HG03280 (cell line): ENCODE results near the gene CDYL2.

ENCODE experiments used
- ATAC-seq: cut with Tn5 transposase; IDR thresholded peaks from one replicate; pipeline ENCODE4 v1.9.1; 2021; ENCODE audit warnings: mild to moderate bottlenecking, moderate library complexity; ENCODE audit not compliant: unreplicated experiment

CDYL2 gene

DNA sequence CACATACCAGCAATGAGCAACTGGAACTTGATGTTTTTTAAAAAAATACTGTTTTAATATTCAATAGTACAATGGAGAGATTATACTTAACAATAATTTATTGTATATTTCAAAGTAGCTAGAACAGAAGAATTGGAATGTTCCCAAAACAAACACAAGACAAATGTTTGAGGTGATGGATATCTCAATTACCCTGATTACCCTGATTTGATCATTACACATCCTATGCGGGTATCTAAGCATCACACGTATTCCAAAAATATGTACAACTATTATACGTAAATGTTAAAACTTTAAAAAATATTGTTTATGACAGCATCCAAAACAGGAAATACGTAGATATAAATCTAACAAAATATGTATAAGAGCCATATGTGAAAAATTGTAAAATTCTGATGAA, 166.8 kb downstream of the CDYL2 start:
- no peak for ATAC-seq

DNA sequence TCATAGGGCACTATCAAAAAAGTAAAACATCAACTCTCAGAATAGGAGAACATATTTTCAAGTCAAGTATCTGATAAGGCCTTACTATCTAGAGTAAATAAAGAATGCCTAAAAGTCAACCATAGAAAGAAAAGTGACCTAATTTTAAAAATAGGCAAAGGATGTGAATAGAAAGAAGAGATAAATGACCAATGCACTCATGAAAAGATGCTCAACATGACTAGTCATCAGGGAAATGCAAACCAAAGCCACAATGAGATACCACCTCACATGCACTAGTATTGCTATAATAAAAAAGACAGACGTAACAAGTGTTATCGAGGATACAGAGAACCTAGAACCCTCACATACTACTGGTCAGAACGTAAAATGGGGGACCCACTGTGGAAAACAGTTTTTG, 172.8 kb downstream of the CDYL2 start:
- ATAC-seq: no peak

DNA sequence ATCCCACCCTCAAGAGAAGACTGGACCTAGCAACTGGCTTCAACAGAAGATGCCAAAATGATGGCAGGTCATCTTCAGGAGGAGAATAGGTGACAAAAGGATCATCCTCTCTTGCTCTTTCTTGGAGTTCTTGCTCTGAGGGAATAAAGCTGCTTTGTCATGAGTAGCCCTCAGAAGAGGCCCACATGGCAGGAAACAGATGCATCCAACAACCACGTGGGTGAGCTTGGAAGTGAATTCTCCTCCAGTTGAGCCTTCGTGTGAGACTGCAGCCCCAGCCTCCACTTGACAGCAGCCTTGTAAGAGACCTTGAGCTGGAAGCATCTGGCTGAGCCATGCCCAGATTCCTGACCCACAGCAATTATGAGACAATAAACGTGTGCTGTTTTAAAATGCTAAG, 176.1 kb downstream of the CDYL2 start:
- no peak for ATAC-seq

DNA sequence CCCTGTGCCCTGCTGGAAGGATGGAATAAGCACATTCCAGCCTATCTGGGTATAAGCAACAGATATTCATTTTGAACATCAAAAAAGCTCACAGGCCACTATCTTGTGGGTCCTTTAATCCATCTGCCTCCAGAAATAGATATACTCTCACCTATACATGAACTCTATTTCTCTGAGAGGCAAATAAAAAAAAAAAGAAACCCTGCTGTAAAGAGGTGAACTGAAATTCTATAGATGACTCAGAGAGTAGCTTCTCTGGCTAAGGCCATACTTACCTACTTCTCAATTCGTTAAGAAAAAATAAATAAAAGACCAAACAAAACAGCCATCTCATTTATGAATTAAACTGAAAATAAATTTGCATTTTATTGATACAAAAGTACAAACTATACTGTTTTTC, 177.3 kb downstream of the CDYL2 start:
- ATAC-seq: no peak

DNA sequence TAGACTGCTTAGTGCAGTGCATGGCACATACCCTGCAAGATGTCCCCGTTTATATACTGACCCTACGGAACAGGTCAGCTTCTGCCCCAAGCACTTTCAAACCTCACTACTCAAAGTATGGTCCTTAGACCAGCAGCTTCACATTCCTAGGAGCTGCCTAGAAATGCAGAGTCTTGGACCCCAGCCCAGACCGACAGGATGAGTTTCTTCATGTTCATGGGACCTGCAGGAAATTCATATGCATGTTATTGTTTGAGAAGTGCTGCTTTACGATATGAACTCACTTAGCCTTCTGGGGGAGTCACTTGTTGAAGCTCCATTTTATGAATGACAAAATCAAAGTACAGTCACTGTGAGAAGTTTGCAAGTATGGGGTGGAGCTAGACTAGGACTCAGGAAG, 181.0 kb downstream of the CDYL2 start:
- ATAC-seq: no peak

DNA sequence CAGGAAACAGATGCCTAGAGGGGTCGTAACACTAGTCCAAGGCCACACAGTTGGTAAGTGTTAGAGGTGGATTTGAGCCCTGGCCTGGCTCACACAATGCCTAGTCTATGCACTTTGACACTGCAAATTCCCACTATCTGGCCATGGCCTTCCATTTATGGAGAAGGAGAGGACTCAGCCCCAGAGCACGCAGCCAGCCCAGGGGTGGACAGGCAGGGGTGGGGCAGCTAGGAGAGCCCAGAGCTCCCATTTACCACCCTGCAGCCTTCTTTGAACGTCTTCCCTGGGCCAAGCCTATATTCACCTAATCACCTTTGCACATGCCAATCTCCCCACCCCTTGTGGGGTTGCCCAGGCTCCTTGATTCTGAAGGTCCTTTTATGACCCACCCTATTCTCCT, 182.4 kb downstream of the CDYL2 start:
- ATAC-seq: no peak

DNA sequence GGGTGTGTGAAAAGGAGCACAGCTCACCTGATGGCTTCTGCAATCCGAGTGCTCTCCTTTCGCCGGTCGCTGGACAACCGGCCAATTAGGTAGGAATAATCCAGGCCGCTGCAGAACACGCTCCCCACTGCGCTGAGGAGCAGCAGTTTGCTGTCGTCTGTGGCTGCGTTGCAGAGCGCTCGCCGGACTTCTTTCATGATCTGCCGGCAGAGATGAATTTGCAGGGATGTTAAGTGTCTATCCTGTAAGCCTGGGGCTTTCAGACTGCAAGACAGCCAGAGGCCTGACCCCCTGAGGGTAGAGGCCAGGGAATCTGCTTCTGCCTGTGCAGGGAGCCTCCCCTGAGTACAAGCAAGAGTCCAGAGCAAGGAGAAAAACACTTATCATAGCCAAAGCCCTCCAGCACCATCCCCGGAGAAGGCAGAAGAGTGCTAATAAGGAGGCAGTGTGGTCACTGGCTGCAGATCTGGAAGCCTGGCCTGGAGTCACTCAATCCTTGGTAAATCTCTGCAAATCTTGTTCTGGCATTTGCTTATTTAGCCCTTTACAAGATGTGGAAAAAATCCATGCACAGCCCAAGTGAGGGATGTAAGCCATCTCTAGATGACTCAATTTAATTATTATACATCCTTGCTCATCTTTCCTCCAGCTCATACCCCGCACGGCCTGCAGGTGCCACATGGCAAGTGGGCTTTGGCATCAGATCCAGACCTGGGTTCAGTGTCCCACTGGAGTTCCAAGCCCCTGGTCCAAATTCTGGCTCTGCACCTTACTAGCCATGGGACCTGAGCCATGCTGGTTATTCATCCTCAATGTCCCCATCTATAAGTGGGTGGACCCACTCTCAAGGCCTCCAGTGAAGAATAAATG, 183.4 kb downstream of the CDYL2 start:
- ATAC-seq: no peak

DNA sequence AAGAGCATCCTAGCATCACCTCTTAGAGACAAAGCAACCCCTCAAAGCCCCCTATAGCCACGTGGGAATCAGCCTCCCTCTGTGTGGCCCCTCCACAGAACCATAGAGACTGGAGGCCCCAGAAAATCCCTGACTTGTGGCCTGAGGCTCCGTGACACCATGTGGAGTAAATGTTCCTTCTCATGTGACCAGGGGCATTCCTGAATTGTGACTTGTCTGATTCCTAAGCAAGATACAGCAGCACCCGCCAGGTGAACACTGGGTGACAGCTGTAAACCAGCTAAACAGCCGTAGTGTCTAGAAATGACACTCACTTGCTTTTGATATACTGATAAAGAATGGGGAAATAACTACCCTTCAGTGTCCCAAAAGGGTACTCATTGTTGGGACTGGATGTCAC, 184.6 kb downstream of the CDYL2 start:
- no peak for ATAC-seq

DNA sequence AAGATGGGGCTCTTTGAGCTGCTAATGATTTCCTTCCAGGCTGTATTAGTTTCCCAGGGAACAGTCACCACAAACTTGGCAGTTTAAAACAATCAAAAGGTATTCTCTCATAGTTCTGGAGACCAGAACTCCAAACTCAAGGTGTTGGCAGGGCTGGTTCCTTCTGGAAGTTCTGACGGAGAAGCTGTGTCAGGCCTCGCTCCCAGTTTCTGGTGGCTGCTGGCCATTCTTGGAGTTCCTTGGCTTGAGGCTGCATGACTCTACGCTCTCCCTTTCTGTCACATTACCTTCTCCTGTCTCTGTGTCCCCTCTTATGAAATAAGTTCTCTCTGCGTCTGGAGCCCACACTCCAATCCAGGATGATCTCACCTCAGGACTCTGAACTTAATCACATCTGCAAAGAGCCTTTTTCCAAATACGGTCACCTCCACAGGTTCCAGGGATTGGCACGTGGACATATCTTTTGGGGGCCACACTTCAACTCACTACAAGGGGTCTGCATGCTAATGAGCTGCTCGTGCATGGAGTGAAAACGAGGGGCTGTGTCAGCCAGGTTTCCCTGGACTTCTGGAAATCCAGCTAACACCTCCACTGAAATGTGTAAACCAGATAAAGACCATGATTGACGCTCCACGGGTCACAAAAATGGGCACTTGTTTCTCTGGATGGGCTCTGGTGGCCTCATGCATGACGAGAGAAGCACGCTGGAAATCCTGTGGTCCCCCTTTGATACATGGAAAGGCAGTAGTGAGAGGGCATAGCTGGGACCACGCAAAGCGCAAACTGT, 185.3 kb downstream of the CDYL2 start:
- no peak for ATAC-seq

DNA sequence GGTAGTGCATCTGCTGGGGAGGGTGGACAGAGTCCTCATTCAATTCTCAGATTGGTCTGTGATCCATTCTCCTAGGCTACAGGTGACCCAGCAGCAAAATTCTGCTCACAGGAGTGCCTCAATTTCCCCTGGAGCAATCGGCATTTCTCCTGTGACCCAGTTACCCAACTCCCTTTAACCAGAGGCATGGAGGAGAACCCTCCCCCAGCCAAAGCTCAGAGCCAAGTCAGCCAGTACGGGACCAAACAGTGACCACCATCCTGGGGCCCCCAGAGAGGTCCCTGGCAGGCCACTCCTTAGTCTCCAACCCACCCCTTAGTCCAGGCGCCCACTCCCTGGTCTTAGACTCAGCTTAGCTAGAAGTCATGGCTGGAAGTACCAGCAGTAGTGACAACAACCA, 188.0 kb downstream of the CDYL2 start:
- no peak for ATAC-seq

DNA sequence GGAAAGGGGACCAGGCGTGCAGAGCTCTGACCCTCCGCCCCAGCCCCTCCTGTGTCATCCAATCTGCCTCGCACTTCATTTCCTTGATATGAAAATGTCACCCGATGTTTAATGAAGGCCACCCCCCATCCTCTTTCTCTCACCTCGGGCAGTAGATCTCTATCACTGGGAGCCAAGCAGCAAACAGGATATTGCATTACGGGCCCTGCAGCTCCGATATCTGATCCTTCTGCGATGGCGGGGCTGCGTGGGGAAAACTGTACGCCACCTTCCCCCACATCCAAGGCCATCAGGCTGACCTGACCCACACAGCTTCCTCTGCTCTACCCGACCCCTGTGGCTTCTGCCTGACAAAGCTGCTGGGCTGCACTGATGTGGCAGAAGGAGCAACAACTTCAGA, 188.7 kb downstream of the CDYL2 start:
- no peak for ATAC-seq

DNA sequence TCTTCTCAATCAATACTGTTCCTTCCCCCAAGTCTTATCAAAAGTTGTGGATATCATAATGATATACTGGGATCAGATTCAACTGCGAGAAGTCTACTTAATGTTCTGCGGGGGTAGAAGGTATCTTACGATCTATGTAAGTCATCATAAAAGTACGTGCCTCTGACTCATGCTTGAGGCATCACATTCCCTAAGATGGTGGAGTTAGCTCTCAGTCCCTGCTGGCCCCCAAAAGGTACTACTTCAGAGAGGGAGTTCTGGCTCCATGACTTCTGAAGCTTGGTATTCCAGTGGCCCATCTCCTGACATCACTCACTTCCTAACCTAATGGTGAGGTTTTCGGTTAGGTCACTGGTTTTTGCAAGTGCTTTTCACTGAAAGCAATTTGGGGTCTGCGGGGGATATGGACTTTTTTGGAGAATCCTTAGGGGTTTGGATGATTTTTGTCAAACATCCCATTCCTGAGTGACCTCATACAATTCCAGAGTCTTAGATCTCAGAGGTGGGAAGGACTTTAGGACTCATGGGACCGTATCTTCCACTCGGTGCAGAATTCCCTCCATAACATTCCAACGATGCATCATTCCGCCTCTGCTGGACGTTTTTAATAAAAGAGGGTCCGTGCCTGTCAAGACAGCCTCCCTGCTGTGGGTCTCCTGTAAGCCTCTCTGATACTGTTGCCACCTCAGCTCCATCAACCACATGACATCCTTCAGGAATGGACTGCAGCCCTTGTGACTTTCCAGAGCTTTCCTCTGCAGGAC, 189.3 kb downstream of the CDYL2 start:
- no peak for ATAC-seq

DNA sequence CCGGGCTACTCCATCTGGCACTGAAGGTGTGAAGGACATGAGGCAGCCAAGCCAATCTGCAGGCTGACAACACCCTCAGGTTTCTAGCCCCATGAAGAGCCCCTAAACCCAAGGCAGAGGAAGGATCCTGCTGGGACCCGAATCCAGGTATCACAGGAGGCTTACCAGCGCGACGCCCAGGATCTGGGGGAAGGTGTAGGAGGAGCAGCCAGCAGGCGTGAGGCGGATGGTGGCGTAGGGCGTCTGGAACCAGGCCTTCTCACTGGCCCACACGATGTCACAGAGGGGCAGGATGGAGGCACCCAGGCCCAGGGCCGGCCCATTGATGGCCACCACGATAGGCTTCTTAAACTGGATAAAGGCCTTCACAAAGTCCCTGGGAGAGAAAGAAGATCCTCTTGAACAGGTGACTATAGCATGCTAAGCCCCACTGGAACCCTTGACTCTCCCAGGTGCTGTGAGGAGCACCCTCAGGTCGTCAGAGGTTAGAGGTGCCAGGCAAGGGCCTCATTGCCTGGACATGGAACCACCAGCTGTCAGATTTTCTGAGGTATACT, 191.9 kb downstream of the CDYL2 start:
- ATAC-seq: no peak

DNA sequence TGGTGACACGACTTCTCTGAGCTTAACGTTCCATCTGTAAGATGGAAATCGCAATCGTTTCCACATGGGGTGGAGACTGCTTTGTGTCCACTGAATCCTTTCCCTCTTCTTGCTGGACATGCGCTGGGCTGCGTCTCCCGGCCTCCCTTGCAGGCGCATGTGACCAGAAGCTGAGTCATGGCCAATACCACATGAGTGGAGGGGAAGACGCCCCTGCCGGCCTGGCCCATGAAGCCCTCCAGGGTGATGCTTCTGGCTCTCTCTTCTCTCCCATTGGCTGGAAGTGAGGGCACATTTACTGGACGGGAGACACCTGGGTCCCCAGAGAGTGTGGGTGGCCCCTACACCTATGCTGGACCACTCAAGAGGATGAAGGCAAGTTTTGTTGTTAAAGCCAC, 192.5 kb downstream of the CDYL2 start:
- ATAC-seq: no peak

DNA sequence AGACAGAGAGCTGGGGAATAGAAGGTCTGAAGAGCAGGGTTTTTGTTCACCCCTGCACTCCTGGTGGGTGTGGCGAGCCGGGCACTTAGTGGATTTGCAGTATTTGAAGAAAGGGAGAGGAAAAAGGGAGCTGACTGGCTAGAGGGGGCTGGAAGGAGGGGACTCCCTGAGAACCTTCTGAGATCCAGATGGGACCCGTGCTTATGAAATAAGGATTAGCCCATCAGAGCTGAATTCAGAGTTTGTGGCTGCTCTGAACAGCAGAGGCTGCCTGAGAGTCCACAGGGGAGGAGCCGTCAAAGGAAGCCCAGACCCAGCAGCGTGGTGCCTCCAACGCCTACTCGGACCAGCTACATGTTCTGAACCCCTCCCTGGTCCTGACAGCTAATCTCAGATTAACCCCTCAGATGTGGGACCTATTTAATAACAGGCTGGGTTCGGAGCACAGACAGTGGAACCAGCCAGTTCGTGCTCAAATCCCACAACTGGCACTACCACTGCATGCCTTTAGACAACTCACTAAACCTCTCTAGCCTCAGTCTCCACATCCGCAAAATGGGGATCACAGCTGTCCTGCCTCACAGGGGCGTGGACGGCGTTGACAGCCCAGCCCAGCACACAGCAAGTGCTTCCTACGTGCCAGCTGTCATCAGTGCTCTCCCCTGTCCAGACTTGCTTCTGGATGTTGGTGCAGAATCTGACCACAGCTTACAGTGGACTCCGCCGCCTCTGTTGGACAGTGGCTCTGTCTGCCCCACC, 193.0 kb downstream of the CDYL2 start:
- ATAC-seq: no peak

DNA sequence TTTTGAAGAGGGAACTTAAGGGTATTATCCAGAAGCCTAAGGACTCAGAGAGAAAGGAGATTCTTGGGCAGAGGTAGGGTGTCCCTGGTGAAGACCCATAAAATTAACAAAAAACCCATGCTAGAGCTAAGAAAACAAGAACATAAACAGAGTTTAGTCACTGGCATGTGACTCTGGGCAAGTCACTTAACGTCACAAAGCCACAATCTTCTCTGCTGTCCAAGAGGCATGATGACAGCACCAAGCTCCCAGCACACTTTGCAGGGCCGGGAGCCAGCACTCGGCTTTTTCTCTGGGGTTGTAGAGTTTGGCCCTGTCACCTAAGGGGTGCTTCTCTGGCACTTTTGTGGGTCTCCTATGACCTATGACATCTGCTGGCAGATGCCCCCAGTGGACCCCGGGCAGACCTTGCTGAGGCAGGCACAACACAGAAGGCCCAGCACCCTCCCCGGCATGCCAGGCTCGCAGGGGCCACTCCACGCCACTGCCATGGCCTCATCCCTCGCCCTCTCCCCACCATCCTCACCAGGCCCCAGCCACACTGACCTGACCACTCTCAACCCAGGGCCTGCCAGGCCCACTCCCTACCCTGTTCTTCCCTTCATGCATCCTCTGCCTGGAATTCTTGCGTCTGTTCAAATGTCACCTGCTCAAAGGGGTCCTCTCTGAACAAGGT, 193.8 kb downstream of the CDYL2 start:
- no peak for ATAC-seq

DNA sequence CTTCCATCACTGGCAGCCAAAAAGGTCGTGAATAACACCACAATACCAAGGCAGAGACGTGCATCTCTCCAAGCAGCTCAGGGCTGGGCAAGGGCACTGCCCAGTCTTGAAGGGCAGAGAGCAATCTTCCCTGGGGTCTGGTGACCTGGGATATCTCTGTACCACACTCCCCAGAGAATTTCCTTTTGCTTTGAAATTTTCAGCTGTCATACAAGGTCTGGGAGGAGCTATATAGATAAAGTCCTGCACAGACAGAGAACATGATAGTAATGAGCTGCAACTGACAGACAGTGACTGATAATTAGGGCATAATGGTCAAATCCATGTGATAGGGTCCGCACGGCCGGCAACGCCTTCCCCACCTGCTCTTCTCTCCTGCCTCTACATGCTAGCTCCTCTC, 195.5 kb downstream of the CDYL2 start:
- ATAC-seq: no peak

DNA sequence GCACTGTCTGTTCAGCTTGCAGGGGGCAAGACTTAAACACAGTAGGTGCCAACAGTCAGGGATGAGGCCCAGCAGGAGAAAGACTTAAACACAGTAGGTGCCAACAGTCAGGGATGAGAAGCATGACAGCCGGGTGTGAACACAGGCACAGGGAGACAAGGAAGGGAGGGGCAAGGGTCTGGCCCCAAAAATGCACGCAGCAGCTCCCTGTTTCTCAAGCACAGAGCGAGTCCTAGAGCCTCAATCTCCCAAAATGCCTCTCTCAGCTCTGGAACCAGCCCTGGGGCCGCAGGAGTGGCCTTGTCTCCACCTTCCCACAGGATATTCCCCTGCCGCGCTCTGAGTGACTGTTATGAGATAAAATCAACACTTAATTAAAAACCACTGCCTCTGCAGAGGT, 197.2 kb downstream of the CDYL2 start:
- no peak for ATAC-seq

DNA sequence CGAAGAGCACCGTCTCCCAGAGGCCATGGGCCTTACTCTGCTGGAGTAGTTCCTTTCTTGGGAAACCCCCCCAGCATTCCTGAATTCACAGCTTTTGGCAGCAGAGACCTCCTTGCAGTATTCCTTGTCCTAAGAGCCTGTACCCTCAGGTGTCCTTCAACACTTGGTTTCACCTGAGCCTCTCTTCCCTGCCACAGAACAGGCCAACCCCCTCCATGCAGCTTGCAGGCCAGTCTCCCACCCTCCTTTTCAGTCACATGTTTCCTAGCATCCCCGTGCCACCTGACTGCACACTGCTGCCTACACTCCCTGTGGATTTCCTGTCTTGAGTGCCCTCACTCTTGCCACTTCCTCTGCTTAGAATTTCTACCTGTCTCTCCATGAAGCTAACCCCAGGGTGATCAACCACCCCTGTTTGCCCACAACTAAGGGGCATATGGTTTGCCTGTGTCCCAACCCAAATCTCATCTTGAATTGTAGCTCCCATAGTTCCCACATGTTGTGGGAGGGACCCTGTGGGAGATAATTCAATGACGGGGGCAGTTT, 198.1 kb downstream of the CDYL2 start:
- no peak for ATAC-seq
